HPDE6-E6E7 (cell line): ENCODE results near the gene EPHA8.

ENCODE experiments used
- DNase-seq: peaks from one replicate; pipeline ENCODE4 v3.0.0; 2011; ENCODE audit warnings: missing footprints; ENCODE audit errors: extremely low spot score

EPHA8 gene

DNA sequence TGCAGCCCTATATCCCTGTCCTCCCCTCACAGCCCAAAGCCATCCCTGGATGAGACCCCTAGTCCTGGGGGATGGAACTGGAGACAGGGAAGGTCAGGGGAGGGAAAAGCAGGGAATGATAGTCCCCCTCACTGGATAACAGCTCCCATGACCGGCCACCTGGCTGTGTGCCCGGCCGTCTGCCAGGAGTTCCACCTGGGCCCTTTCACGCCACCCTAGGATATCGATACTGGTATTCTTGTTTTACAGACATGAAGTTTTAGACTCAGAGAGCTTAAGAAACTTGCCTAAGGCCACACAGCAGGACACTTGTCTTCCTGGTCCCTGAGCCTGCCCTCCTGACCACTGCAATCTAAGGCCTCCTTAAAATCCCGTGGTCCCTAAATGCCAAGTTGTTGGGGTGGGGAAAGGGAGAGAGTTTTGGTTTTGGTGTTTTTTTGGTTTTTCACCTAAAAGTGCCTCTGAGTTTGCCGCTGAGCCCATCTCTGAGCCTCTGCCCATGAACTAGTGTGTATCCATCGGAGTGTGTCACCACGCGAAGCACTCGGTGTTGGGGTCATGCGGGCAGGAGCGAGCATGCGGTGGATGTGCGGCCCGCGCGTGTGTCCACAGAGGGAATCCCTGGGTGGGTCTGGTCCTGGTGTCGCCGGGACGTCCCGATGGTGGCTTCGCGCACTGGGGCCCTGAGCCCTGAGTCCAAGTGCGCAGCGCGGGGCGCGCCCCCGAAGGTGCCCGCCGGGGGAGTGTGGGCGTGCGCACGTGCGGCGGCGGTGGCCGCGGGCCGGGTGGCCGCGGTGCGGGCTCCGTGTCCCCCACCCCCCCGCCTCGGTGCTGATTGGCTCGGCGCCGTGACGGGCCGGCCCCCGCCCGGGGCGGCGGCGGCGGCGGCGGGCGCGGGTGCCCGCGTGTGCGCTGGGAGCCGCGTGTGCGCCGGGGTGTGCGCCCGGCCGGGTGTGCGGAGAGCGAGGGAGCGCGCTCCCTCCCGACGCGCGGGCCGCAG, at the start of gene EPHA8:
Gene EPHA8 (plus strand): TSS at position 906 of the 1,000 bp plus-strand sequence. CDS start 147 bp downstream, outside the sequence.
- no peak for DNase-seq

DNA sequence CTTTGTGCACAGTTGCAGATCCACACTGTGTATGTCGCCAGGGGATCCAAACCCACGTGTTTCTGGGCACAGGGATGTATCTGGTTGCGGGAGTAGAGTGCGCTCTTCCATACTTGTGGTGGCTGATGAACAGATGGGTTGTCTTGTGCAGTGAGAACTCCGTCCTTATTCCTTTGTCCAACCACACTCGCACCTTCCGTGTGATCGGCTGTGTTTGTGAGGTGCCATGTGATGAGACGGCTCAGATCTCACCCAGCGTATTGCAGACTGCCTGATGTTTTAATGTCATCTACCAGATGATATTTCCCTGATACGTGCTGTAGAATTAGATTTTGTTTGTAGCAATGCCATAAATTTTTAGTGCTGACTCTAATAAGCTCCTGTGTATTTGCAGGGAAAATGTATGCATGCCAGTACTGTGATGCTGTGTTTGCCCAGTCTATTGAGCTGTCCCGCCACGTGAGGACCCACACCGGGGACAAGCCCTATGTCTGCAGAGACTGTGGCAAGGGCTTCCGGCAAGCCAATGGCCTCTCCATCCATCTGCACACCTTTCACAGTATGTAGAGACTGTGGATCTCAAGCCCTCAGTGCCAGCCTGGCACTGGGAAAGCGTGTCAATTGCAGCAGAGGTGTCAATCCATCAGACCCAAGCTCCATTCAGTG, 46.2 kb upstream of the EPHA8 start:
- no peak for DNase-seq

DNA sequence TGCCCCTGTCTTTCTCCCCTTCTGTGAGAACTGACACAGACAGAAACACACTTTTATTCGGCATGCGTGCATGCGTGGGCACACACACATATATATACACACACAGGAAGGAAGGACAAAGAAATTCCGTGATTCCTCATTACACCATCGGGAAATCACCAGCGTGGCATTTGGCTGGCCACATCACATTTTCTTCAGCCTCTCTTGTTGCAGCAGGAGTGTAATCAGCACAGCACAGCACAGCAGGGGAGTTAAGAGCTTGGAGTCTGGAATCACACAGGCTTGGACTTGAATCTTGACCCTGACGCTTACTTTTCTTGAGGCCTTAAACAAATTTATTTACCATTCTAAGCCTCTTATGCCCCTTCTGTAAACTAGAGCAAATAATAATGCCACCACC, 45.3 kb upstream of the EPHA8 start:
- DNase-seq, result no peak

DNA sequence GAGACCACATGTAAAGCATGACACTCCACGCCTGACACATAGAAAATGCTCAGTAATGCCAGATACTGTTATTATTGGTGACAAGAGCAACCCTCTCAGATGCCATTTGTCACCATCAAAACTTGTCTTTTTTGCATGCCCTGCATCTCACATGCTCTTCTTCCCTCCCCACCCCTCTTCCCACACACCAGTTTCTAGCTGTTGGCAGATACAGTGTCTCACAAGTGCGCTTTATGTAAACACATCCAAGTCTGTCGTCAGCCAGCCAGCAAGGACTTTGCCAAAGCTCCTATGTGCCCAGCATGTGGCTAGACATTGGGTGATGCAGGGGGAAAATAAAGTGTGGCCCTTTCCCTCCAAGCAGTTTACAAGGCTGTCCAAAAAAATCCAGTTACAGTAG, 44.9 kb upstream of the EPHA8 start:
- DNase-seq, result no peak

DNA sequence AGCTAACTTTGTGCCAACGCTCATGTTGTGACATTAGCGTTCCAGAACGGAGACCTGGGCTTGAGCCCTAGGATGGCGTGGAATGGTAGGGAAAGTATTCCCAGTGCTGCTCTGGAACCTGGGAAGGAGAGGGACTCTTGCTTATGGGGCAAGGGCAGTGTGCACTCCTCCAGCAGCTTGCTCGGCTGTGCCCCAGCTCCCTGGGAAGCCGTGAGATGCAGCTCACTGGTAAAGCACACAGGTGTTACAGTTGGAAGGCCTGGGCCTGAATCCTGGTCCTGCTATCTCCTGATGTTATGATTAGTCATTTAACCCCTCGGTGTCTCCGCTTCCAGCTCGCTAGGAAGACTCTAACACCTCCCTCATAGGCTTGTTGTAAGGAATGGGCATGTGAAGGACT, 42.4 kb upstream of the EPHA8 start:
- no peak for DNase-seq

DNA sequence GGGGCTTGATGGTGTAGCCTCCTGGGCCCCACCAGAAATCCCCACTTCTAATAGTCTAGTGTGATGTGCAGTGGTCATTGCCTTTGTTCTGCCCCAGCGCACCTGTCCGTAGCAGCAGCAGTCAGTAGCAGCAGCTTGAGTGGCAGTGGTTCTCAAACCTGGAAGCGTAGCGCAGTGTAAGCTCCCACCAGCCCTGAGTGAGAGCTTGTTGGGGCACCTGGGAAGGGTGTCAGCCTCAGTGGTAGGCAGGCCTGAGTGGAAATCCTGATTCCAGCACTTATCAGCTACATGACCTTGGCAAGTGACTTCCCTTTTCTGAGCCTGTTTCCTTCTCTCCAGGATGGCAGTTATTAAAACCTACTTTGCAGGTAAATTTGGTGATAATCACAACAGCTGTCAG, 41.6 kb upstream of the EPHA8 start:
- no peak for DNase-seq

DNA sequence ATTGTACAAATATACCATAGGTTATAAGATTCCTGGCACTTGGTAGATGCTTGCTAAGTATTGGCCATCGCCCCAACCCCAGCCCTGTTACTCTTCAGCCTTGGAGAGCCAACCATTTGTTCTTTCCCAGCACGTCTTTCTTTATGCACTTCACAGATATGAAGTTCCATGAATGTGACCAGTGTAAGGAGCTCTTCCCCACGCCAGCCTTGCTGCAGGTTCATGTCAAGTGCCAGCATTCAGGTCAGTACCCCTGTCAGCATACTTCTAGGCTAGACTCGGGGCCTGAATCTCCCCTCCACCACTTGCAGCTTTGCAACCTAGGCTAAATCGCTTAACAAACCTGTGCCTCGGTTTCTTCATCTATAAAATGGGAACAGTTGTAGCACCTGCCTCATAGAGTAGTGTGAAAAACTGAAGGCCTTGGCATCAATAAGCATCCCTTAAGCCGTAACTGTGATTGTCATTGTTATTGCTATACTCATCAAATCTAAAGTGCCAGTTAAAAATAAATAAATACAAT, 41.0 kb upstream of the EPHA8 start:
- DNase-seq, result no peak

DNA sequence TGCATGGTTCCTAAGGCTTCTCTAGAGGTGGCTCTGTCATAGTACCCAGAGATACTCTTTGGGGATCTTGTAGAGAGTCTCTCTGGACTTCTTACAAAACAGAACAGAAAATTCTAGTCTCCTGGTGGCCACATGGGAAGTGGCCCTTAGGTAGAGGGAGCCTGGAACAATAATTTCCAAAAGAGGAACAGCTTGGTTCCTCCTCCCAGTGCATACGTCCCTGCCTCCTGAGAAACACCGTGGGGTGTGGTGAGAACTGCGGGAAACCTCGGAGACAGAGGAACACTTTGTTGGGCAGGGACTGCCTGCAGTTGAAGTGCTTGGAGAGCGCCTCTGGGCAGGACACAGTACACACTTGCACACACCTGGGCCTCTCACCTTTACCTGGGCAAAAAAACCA, 38.8 kb upstream of the EPHA8 start:
- DNase-seq, result no peak

DNA sequence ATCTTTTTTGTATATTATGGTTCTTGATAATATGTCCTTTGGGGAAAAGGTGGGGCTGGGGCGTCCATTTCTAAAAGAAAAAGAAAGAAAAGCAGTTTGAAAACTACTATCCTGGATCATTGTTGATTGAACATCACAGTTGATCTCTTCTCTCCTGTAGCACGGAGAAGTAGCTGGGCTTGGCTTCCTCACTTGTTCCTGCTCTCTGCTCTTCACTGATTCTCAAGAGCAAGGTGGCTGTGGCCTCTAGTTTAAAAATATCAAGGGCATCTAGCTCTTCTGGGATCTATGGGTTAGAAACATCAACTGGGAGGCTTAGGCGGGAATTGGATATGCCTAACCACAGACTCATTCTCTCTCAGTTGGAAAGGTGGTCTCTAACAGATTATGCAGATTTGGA, 38.1 kb upstream of the EPHA8 start:
- no peak for DNase-seq

DNA sequence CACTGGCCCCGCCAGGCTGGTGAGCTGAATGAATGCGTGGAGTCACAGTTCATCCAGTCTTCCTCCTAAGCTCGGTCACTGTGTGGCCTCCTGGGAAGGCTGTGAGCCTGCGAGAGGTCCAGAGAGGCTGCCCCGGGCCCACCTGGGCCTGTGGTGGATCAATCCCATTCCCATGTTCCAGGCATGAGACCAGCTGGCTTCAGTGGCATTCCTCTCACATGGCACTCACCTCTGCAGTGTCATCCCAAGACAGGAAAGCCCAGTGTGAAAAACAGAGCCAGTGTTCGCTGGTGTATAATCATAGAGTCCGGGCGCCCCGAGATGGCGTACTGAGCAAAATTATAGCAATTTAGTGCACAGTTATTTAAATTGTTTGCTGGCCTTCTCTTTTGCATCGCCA, 37.6 kb upstream of the EPHA8 start:
- no peak for DNase-seq

DNA sequence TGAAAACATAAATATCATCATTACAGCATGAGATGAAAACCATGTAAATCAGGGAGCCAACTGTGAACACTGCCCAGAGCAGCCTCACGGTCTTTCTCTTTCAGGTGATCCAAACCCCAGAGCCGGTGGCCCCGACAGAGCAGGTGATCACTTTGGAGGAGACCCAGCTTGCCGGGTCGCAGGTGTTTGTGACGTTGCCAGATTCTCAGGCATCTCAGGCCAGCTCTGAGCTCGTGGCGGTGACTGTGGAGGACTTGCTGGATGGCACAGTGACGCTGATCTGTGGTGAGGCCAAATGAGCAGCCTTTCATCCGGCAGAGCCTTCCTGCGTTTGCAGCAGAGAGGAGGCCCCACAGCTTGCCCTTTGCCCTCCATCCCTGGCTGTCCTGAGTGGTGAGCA, 37.2 kb upstream of the EPHA8 start:
- no peak for DNase-seq

DNA sequence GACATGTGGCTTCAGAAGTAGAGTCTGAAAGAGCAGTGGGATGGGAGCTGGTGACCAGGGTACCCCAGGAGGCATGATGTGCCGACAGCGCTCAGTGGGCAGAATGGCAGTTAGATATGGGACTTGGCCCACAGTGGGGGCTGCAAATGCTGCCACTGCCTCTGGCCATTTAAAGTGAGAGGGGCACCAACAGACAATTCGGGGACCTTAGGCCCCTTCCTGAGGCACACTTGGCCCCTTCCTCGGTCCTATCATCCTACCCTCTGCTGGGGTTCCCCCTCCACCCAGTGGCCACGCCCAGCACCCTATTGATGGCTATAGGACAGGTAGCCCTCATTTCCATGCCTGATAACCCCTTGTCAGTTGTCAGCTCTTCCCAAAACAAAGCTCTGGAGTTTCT, 36.6 kb upstream of the EPHA8 start:
- DNase-seq, result no peak

DNA sequence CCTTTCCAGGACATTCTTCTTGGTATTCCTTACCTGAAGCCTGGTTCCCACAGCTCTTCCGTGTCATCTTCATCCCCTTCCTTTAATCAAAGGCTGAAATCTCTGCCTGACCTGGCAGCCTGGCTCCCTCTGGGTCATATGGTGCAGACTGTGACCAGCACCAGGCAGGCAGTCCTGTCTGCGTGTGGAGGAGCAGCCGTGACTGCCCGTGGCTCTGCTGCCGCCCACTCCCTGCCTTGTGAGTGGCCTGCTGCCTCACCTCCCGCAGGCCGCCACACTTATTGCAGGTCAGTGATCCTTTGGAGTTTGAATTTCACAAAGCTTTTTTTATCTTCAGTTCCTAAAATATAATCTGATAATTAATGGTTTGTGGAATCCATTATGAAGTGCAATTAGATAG, 36.2 kb upstream of the EPHA8 start:
- DNase-seq, result no peak

DNA sequence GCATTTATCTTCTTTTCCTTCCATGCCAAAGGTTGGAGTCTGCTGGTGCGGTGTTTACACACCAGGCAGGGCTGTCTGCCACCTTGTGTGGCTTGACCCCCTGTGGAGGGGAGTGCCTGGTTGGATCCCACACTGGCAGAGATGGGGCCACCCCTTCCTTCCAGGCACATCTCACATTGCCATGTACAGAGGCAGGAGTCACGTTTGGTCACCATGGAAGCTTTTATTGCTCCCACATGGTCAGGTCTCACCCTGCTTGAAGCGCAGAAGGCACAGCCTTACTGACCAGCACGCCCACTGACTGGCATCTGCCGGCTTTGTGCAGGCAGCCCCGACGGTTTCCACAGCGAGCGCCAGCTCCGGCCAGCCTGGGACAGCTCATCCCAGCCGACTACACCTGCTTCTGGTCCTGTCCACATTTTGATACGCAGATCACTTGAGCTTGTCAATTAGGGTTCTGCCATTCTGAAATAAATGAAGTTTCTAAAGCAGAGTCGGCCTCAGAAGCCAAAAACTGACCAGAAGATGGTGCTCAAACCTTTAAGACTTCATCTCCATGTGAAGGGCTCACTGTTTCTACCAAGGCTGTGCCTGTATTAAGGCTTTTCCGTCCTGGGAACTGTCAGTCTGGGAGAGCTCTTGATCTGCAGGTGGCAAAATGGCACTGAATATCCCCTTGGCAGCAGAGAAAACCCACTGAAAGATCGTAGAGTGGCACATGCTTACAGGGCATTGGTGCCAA, 35.6 kb upstream of the EPHA8 start:
- no peak for DNase-seq

DNA sequence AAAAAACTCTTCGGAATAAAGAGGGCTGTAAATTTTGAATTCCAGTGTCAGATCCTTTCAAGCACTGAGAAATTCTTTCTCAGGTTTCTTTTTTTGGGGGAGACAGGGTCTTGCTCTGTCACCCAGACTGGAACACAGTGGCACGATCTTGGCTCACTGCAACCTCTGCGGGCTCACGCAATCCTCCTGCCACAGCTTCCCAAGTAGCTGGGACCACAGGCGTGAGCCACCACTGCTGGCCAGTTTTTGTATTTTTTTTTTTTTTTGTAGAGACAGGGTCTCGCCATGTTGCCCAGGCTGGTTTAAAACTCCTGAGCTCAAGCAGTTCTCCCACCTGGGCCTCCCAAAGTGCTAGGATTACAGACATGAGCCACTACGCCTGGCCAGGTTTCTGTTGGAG, 34.8 kb upstream of the EPHA8 start:
- no peak for DNase-seq

DNA sequence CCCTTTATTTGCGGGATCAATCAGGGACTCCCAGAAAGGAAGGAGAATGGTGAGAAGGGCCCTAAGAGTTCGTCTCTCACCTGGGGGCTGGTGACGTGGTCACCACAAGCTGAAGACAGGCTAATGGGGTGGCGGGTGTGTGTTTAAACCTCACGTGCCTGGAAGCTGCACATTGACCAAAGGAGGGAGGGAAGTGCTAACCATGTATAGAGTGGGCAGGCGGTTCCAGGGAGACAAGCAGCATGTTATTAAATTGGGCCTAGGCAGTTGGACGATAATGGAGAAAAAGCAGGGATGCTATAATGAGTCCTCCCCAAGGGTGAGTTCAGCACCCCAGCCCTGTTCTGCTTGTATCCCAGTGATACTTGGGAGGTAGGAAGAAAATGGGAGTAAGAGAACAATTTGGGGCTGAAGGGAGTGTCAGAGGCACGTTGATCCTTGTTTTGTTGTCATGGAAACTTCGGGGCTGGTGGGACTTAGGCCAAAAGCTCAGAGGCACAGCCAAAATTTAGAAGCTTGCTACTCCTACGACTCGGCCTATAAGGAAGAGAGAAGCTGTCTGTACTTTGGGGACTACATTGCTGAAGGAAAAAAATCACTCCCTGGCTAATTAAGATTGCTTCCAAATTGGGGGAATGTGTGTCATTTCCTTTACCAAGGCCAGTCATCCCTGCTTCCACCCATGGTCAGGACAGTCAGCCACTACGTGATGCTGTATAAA, 33.2 kb upstream of the EPHA8 start:
- no peak for DNase-seq

DNA sequence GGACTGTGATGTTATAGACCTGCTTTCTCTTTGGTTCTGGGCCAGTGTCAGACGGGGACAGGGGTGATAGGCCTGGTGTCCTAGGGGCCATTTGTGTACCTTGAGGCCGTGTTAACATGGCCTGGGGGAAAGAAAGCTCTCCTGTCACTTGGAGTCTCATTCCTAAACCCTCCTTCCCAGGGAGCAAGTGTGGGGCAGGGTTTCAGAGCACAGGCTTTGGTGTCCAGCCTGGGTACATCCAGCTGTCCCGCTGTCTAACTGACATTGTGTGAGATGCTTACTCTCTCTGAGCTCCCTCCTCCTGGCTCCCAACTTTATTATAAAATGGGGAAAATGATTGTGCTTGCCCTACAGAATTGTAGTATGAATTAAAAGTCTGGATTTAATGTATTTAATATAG, 32.6 kb upstream of the EPHA8 start:
- no peak for DNase-seq

DNA sequence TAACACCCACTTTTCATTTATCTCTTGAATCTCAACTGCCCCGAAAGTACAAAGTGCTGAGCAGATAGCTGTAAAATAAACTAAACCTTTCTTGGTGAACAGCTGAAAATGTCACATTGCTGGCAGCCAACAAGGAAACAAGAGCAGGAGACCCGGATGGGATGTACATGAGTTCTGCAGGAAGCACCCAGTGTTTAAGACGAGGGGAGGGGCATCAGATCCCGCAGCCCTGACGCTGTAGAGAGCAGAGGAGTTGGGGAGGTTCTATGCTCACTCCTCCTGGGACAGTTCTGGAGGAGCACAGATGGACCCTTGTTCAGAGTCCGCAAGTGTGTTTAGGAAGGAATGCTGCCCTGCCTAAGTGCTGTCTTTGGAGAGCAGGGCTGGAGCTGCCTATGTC, 32.0 kb upstream of the EPHA8 start:
- DNase-seq, result no peak

DNA sequence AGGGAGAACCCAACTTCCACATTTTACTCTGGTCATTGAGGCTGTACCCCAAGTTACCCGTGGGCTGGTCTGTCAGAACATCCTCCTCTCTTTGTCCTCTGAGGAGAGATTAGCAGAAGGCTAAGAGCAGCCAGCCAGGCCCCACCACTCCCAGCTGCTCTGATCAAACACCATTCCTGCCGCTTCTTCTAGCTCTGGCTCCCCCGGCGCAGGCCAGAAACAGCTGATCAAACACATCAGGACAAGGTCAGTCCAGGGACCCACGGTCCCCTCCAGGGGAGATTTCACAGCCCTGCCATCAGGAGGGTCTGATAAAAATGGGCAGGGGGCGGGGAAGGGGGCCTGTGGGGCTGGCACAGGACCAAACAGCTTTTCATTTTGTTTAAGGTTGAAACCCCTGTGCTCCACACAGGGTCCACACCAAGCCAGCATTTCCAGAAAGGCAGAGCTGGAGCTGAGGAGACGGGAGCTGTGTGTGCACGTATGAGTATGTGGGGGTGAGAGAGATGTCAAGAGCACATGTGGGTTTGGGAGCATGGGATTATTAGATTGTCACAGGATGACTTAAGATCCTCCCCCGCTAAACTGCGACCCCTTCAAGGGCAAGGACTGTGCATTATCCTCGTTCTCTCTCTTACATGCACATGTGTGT, 29.9 kb upstream of the EPHA8 start:
- no peak for DNase-seq

DNA sequence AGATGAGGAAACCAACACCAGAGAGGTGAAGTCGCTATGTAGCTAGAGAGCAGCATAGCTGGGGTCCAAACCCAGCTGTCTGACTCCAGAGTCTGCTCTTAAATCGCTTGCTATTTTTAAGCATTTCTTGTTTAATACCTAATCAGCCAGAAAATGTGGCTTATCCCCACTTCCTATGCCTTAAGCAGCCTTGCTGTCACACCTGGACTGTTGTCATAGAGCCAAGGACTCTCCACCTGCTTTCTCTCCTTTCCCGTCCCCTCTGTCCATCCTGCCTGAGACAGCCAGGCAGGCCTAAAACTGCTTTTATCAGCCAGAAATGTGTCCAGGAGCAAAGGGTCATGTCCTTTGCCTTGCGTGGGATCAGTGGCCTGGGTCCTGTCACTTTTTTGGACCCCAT, 28.3 kb upstream of the EPHA8 start:
- no peak for DNase-seq

DNA sequence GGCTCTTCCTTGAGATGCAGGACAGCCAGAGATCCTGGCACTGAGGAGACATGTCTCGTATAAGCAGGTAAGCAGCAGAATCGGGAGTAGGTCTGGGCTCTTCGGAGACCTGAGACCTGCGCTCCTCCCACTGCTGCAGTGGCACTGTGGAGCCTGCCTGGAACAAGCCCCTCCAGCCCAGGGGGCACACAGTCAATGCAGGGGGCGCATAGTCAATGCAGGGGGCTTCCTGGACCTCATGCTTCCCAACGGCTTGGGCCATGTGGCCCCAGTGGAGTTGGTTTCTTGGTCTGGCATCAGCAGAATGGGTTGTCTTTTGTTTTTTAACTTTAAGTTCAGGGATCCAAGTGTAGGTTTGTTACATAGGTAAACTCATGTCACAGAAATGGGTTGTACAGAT, 27.9 kb upstream of the EPHA8 start:
- no peak for DNase-seq
